Activated CD4-positive, alpha-beta memory T cell treated with anti-CD3 and anti-CD28 coated beads for 36 hours (primary cell): ENCODE measurements around the gene CACNA1B. TPM values are rescaled to one million over a fixed set of nuclear protein-coding genes. Genes with fewer than 3 reads are reported as not detected.
"Not testable (repeated sequence)": the region's sequence is repeated elsewhere in the genome, so short reads cannot be mapped to it uniquely, and the experiment has no call there.

Experiments used
- CTCF ChIA-PET: fragments of 350-600 bp; sonication (Branson Sonifier 250); formaldehyde crosslinking; loops from one replicate; lab custom pipeline; 2021; ENCODE audit warnings: antibody characterized with exemption, inconsistent platforms; lab: Charles Lee
- POLR2A ChIA-PET: fragments of 350-600 bp; sonication (Branson Sonifier 250); formaldehyde crosslinking; loops from one replicate; lab custom pipeline; 2021; ENCODE audit warnings: antibody characterized with exemption; lab: Charles Lee
- DNase-seq: peaks from one replicate; pipeline ENCODE4 v3.0.0-alpha.2; 2020
- H3K27ac Mint-ChIP-seq: one replicate; pipeline ENCODE4 v1.8.0; 2021; ENCODE audit warnings: mixed read lengths
- H3K27me3 Mint-ChIP-seq: one replicate; pipeline ENCODE4 v1.8.0; 2021; ENCODE audit warnings: mixed read lengths
- H3K36me3 Mint-ChIP-seq: one replicate; pipeline ENCODE4 v1.8.0; 2021; ENCODE audit warnings: mixed read lengths
- H3K4me1 Mint-ChIP-seq: one replicate; pipeline ENCODE4 v1.8.0; 2021; ENCODE audit warnings: low read depth, mixed read lengths
- H3K4me3 Mint-ChIP-seq: one replicate; pipeline ENCODE4 v1.8.0; 2021; ENCODE audit warnings: mild to moderate bottlenecking, mixed read lengths
- H3K9me3 Mint-ChIP-seq: one replicate; pipeline ENCODE4 v1.8.0; 2021; ENCODE audit warnings: mixed read lengths
- intact Hi-C: fragments of 100-400 bp; cut with micrococcal nuclease; formaldehyde crosslinking; loops from one replicate; pipeline ENCODE4 v1.15.1; 2023
- total RNA-seq, 2 experiments: library from RNA; stranded (reverse); gene quantifications; one replicate each; pipeline ENCODE4 v1.2.3, GENCODE V29; 2021

Gene CACNA1B
- total RNA-seq, 2 experiments from 2014 or later, result 0.02 to 0.17 TPM

- Mint-ChIP-seq H3K4me1 (no peaks in the 10 kb centered on the region), H3K27ac (no peak overlapping the region), H3K9me3 (peaks cover 2% of the 10 kb centered on the region), H3K4me3 (no peak overlapping the region), H3K27me3 (peaks cover 2% of the 10 kb centered on the region), H3K36me3 (no peaks in the 10 kb centered on the region)
- no peak for DNase-seq
- ChIA-PET POLR2A (no interaction called here), CTCF (no interaction called here)
- intact Hi-C loops, result no loop called here
Observed at GRCh38 chr9:138121438-138122050, 244.0 kb downstream of the CACNA1B start.

GRCh38 chr9:138122201-138122600, 244.6 kb downstream of the CACNA1B start:
- no peaks in the 10 kb centered on the region for H3K4me1 Mint-ChIP-seq
- H3K27me3 Mint-ChIP-seq, result no peaks in the 10 kb centered on the region
- H3K27ac Mint-ChIP-seq, result no peak overlapping the region
- ChIA-PET POLR2A (no interaction called here), CTCF (no interaction called here)
- H3K9me3 Mint-ChIP-seq, result peaks cover 2% of the 10 kb centered on the region
- no peak for DNase-seq
- no peaks in the 10 kb centered on the region for H3K36me3 Mint-ChIP-seq
- H3K4me3 Mint-ChIP-seq, result no peak overlapping the region
- intact Hi-C loops, result no loop called here

GRCh38 chr9:138122676-138123075, 245.1 kb downstream of the CACNA1B start:
- Mint-ChIP-seq H3K9me3 (peaks cover 2% of the 10 kb centered on the region), H3K4me1 (no peaks in the 10 kb centered on the region), H3K4me3 (no peak overlapping the region), H3K27ac (no peak overlapping the region), H3K36me3 (no peaks in the 10 kb centered on the region), H3K27me3 (no peaks in the 10 kb centered on the region)
- ChIA-PET CTCF (no interaction called here), POLR2A (no interaction called here)
- intact Hi-C loops, result no loop called here
- DNase-seq, result no peak

- H3K4me3 Mint-ChIP-seq, result no peak overlapping the region
- ChIA-PET CTCF (no interaction called here), POLR2A (no interaction called here)
- no peaks in the 10 kb centered on the region for H3K36me3 Mint-ChIP-seq
- H3K4me1 Mint-ChIP-seq, result no peaks in the 10 kb centered on the region
- H3K9me3 Mint-ChIP-seq, result peaks cover 2% of the 10 kb centered on the region
- no peak for DNase-seq
- no peak overlapping the region for H3K27ac Mint-ChIP-seq
- intact Hi-C loops, result no loop called here
- H3K27me3 Mint-ChIP-seq, result no peaks in the 10 kb centered on the region
Observed at GRCh38 chr9:138123086-138123485, 245.5 kb downstream of the CACNA1B start.

GRCh38 chr9:138126090-138126857, 248.7 kb downstream of the CACNA1B start:
- intact Hi-C loops, CTCF ChIA-PET, H3K27ac Mint-ChIP-seq, POLR2A ChIA-PET, H3K36me3 Mint-ChIP-seq, H3K4me1 Mint-ChIP-seq, H3K9me3 Mint-ChIP-seq, H3K27me3 Mint-ChIP-seq, H3K4me3 Mint-ChIP-seq: not testable (repeated sequence)
- peak; percentile 33 for DNase-seq

- CTCF ChIA-PET, H3K4me1 Mint-ChIP-seq, H3K36me3 Mint-ChIP-seq, DNase-seq, H3K27ac Mint-ChIP-seq, H3K27me3 Mint-ChIP-seq, intact Hi-C loops, POLR2A ChIA-PET, H3K9me3 Mint-ChIP-seq, H3K4me3 Mint-ChIP-seq: not testable (repeated sequence)
Observed at GRCh38 chr9:138126858-138127584, 249.4 kb downstream of the CACNA1B start.

- H3K36me3 Mint-ChIP-seq, POLR2A ChIA-PET, H3K9me3 Mint-ChIP-seq, H3K27me3 Mint-ChIP-seq, DNase-seq, H3K27ac Mint-ChIP-seq, intact Hi-C loops, H3K4me3 Mint-ChIP-seq, H3K4me1 Mint-ChIP-seq, CTCF ChIA-PET: not testable (repeated sequence)
Observed at GRCh38 chr9:138128027-138128426, 250.4 kb downstream of the CACNA1B start.

GRCh38 chr9:138129318-138129717, 251.7 kb downstream of the CACNA1B start:
- H3K27ac Mint-ChIP-seq, H3K36me3 Mint-ChIP-seq, H3K4me3 Mint-ChIP-seq, POLR2A ChIA-PET, intact Hi-C loops, DNase-seq, H3K9me3 Mint-ChIP-seq, H3K27me3 Mint-ChIP-seq, H3K4me1 Mint-ChIP-seq: not testable (repeated sequence)
- CTCF ChIA-PET, result interaction anchor here (0.6 kb wide), 1 partner anchor 42 kb away, joined by 6 read pairs; no protein-coding TSS in a partner anchor

GRCh38 chr9:138132946-138133705, 255.5 kb downstream of the CACNA1B start:
- H3K4me1 Mint-ChIP-seq, intact Hi-C loops, H3K27ac Mint-ChIP-seq, H3K36me3 Mint-ChIP-seq, POLR2A ChIA-PET, H3K27me3 Mint-ChIP-seq, CTCF ChIA-PET, H3K9me3 Mint-ChIP-seq, H3K4me3 Mint-ChIP-seq, DNase-seq: not testable (repeated sequence)

- H3K9me3 Mint-ChIP-seq, H3K36me3 Mint-ChIP-seq, intact Hi-C loops, H3K27ac Mint-ChIP-seq, H3K4me3 Mint-ChIP-seq, H3K27me3 Mint-ChIP-seq, DNase-seq, CTCF ChIA-PET, H3K4me1 Mint-ChIP-seq, POLR2A ChIA-PET: not testable (repeated sequence)
Observed at GRCh38 chr9:138134581-138134980, 257.0 kb downstream of the CACNA1B start.

GRCh38 chr9:138139096-138139495, 261.5 kb downstream of the CACNA1B start:
- H3K4me3 Mint-ChIP-seq, CTCF ChIA-PET, H3K27me3 Mint-ChIP-seq, H3K4me1 Mint-ChIP-seq, H3K36me3 Mint-ChIP-seq, POLR2A ChIA-PET, intact Hi-C loops, DNase-seq, H3K27ac Mint-ChIP-seq, H3K9me3 Mint-ChIP-seq: not testable (repeated sequence)

GRCh38 chr9:138140980-138141379, 263.4 kb downstream of the CACNA1B start:
- CTCF ChIA-PET, POLR2A ChIA-PET, H3K9me3 Mint-ChIP-seq, H3K4me1 Mint-ChIP-seq, H3K27me3 Mint-ChIP-seq, intact Hi-C loops, DNase-seq, H3K27ac Mint-ChIP-seq, H3K36me3 Mint-ChIP-seq, H3K4me3 Mint-ChIP-seq: not testable (repeated sequence)
